Fibroblast of lung (primary cell): Measurements from ENCODE around the gene DLX2. TPM values are rescaled to one million over a fixed set of nuclear protein-coding genes. Genes with fewer than 3 reads are reported as not detected.

Source experiments
- DNase-seq, 2 donors: peaks; one replicate each; pipeline versions ENCODE4 v3.0.0 to v3.0.0-alpha.2; 2010; ENCODE audit warnings: low read depth in 2 of 2
- H2AFZ ChIP-seq: 2 replicates; pipeline ENCODE4 v1.5.1; 2012; ENCODE audit warnings: low read length, control low read depth, inconsistent platforms
- H3K27ac ChIP-seq: 2 replicates; pipeline ENCODE4 v1.5.1; 2011; ENCODE audit warnings: low read length, control low read depth; ENCODE audit not compliant: insufficient read depth
- H3K27me3 ChIP-seq: 2 replicates; pipeline ENCODE4 v1.5.1; 2011; ENCODE audit warnings: mild to moderate bottlenecking, low read length; ENCODE audit not compliant: control insufficient read depth, insufficient read depth
- H3K36me3 ChIP-seq: 2 replicates; pipeline ENCODE4 v1.5.1; 2011; ENCODE audit warnings: low read length; ENCODE audit not compliant: control insufficient read depth, insufficient read depth
- H3K4me1 ChIP-seq: 2 replicates; pipeline ENCODE4 v1.5.1; 2011; ENCODE audit warnings: low read length; ENCODE audit not compliant: control insufficient read depth, insufficient read depth; ENCODE audit errors: extremely low read depth
- H3K4me2 ChIP-seq: 2 replicates; pipeline ENCODE4 v1.5.1; 2011; ENCODE audit warnings: low read length, control low read depth; ENCODE audit not compliant: insufficient read depth; ENCODE audit errors: extremely low read depth
- H3K4me3 ChIP-seq, 4 experiments: fragments of 200-600 bp in 1 of 4; sonication (generic) in 1 of 4; replicated peaks in 1 of 4; 2 replicates each; pipeline ENCODE4 v1.5.1; 2011 to 2016; ENCODE audit warnings: low read length in 4 of 4, low read depth in 3 of 4, mild to moderate bottlenecking in 3 of 4, control low read depth in 2 of 4, inconsistent platforms in 1 of 4, mixed read lengths in 1 of 4; ENCODE audit not compliant: insufficient read depth in 1 of 4; ENCODE audit errors: control extremely low read depth in 1 of 4
- H3K79me2 ChIP-seq: 2 replicates; pipeline ENCODE4 v1.5.1; 2012; ENCODE audit warnings: mild to moderate bottlenecking, low read length, inconsistent platforms; ENCODE audit not compliant: control insufficient read depth, insufficient read depth
- H3K9ac ChIP-seq: 2 replicates; pipeline ENCODE4 v1.5.1; 2011; ENCODE audit warnings: mild to moderate bottlenecking, low read length, control low read depth; ENCODE audit not compliant: insufficient read depth
- H3K9me3 ChIP-seq: 2 replicates; pipeline ENCODE4 v1.5.1; 2012; ENCODE audit warnings: low read depth, low read length; ENCODE audit not compliant: control insufficient read depth, insufficient read depth
- H4K20me1 ChIP-seq: 2 replicates; pipeline ENCODE4 v1.5.1; 2011; ENCODE audit warnings: low read length; ENCODE audit not compliant: control insufficient read depth, insufficient read depth; ENCODE audit errors: extremely low read depth
- CTCF ChIP-seq, 2 donors: IDR thresholded peaks in 1 of 2; conservative IDR thresholded peaks in 1 of 2; 1 replicate in 1 of 2; 2 replicates in 1 of 2; pipeline ENCODE4 v1.5.1; 2011 to 2012; ENCODE audit warnings: low read length in 2 of 2, control low read depth in 1 of 2, inconsistent platforms in 1 of 2, low read depth in 1 of 2, mild to moderate bottlenecking in 1 of 2
- EZH2 ChIP-seq: IDR thresholded peaks from 2 replicates; pipeline ENCODE4 v1.5.1; 2012; ENCODE audit warnings: low read length, control low read depth, mild to moderate bottlenecking; ENCODE audit errors: missing control alignments
- polyA plus RNA-seq, 2 donors: library from polyadenylated mRNA; depleted of rRNA in 1 of 2; stranded (reverse) in 1 of 2; unstranded in 1 of 2; fragments of >200 nt; gene quantifications; 2 replicates each; pipeline ENCODE4 v1.2.1, GENCODE V29; 2011 to 2012; ENCODE audit warnings: missing spikeins in 1 of 2
- total RNA-seq: library from RNA; depleted of rRNA; stranded (reverse); fragments of >200 nt; gene quantifications from 2 replicates; pipeline ENCODE4 v1.2.1, GENCODE V29; 2014

DLX2 gene
- total and polyA plus RNA-seq, 2 donors (not counting 1 experiment from before 2014, with no cell fraction given) = not detected

DNA sequence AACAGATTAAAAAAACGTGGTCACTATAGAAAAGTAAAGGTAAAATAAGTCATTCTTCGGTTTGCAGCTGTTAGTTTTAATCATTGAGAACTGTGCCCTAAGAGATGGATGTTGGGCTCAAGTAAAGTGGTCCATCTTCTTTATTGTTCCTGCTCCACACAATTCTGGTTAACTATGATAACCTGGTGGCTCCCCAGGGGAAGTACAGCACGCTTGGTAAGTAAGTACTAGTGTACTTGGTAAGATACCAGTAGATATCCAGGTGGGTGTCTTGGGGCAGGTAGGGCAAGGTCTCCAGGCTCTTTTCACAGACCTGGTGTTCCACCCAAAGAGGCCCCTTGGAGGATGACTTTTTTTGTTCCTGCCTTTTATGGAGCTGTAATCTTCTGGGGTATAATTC is 31.6 kb upstream of the DLX2 start:
- peaks cover 3% of the 10 kb centered on the region for H3K27me3 ChIP-seq
- TF ChIP-seq CTCF (conservative IDR thresholded peaks at IDR 0.05 in 1 of 2, IDR thresholded peaks at IDR 0.05 in 1 of 2; ENCODE audit: low read depth in 1 of 2, low read length in 2 of 2) (peak in 1 of 2 donors; percentile 3), EZH2 (no peak)
- H3K9me3 ChIP-seq = no peaks in the 10 kb centered on the region
- H3K9ac ChIP-seq = no peak overlapping the region
- no peak overlapping the region for H3K27ac ChIP-seq
- no peak overlapping the region for H3K4me3 ChIP-seq
- H4K20me1 ChIP-seq = no peaks in the 10 kb centered on the region
- H3K36me3 ChIP-seq = no peaks in the 10 kb centered on the region
- H3K79me2 ChIP-seq = no peaks in the 10 kb centered on the region
- H2AFZ ChIP-seq = no peak overlapping the region
- no peak overlapping the region for H3K4me2 ChIP-seq
- DNase-seq = no peak
- no peaks in the 10 kb centered on the region for H3K4me1 ChIP-seq

GRCh38 chr2:172131713-172132555 is 29.2 kb upstream of the DLX2 start:
- H2AFZ ChIP-seq = no peak overlapping the region
- DNase-seq = no peak
- H3K27me3 ChIP-seq = peaks cover 3% of the 10 kb centered on the region
- H3K27ac ChIP-seq = no peak overlapping the region
- H3K79me2 ChIP-seq = no peaks in the 10 kb centered on the region
- H3K9ac ChIP-seq = no peak overlapping the region
- no peak overlapping the region for H3K4me3 ChIP-seq
- H3K36me3 ChIP-seq = no peaks in the 10 kb centered on the region
- no peak for TF ChIP-seq EZH2
- H3K9me3 ChIP-seq = no peaks in the 10 kb centered on the region
- no peaks in the 10 kb centered on the region for H4K20me1 ChIP-seq
- H3K4me1 ChIP-seq = no peaks in the 10 kb centered on the region
- H3K4me2 ChIP-seq = no peak overlapping the region

- no peak overlapping the region for H3K4me2 ChIP-seq
- no peaks in the 10 kb centered on the region for H4K20me1 ChIP-seq
- H3K9me3 ChIP-seq = no peaks in the 10 kb centered on the region
- H3K36me3 ChIP-seq = no peaks in the 10 kb centered on the region
- DNase-seq = no peak
- H3K4me1 ChIP-seq = no peaks in the 10 kb centered on the region
- peaks cover 3% of the 10 kb centered on the region for H3K27me3 ChIP-seq
- no peak overlapping the region for H3K9ac ChIP-seq
- no peak overlapping the region for H3K4me3 ChIP-seq
- H2AFZ ChIP-seq = no peak overlapping the region
- H3K27ac ChIP-seq = no peak overlapping the region
- no peaks in the 10 kb centered on the region for H3K79me2 ChIP-seq
- TF ChIP-seq EZH2 = no peak
These were observed 26.7 kb upstream of the DLX2 start for GRCh38 chr2:172129404-172129803.

GRCh38 chr2:172128484-172128883 is 25.8 kb upstream of the DLX2 start:
- no peaks in the 10 kb centered on the region for H3K4me1 ChIP-seq
- no peak for DNase-seq
- H3K36me3 ChIP-seq = no peaks in the 10 kb centered on the region
- H3K4me3 ChIP-seq = no peak overlapping the region
- H3K9ac ChIP-seq = no peak overlapping the region
- no peak overlapping the region for H3K4me2 ChIP-seq
- no peak overlapping the region for H2AFZ ChIP-seq
- no peak for TF ChIP-seq EZH2
- TF ChIP-seq CTCF (conservative IDR thresholded peaks at IDR 0.05 in 1 of 2, IDR thresholded peaks at IDR 0.05 in 1 of 2; ENCODE audit: low read depth in 1 of 2, low read length in 2 of 2) = no peak
- H3K27me3 ChIP-seq = peaks cover 3% of the 10 kb centered on the region
- H3K9me3 ChIP-seq = no peaks in the 10 kb centered on the region
- H4K20me1 ChIP-seq = no peaks in the 10 kb centered on the region
- H3K27ac ChIP-seq = no peak overlapping the region
- H3K79me2 ChIP-seq = no peaks in the 10 kb centered on the region
